GM19351 (cell line): ENCODE results near the gene POLR2L.

Experiments
- ATAC-seq: cut with Tn5 transposase; IDR thresholded peaks from one replicate; pipeline ENCODE4 v1.9.1; 2021; ENCODE audit warnings: mild to moderate bottlenecking, moderate library complexity; ENCODE audit not compliant: unreplicated experiment

POLR2L gene

GRCh38 chr11:839875-840617 lies 2.3 kb downstream of the POLR2L start:
- no peak for ATAC-seq

GRCh38 chr11:839280-839623 lies 3.1 kb downstream of the POLR2L start:
- ATAC-seq, result no peak

- ATAC-seq, result no peak
Measured at GRCh38 chr11:838441-839279, 3.7 kb downstream of the POLR2L start.

- no peak for ATAC-seq
Measured at GRCh38 chr11:837990-838307, 4.4 kb downstream of the POLR2L start.

GRCh38 chr11:837189-837989 lies 4.9 kb downstream of the POLR2L start:
- ATAC-seq, result no peak

GRCh38 chr11:836700-837099 lies 5.6 kb downstream of the POLR2L start:
- no peak for ATAC-seq

GRCh38 chr11:836274-836673 lies 6.1 kb downstream of the POLR2L start:
- ATAC-seq, result no peak

- ATAC-seq, result no peak
Measured at GRCh38 chr11:834371-835316, 7.7 kb downstream of the POLR2L start.

- ATAC-seq, result no peak
Measured at GRCh38 chr11:833849-834311, 8.4 kb downstream of the POLR2L start.

GRCh38 chr11:833114-833791 lies 9.1 kb downstream of the POLR2L start:
- ATAC-seq, result peak; percentile 25

- ATAC-seq, result peak; percentile 38
Measured at GRCh38 chr11:832529-833113, 9.7 kb downstream of the POLR2L start, which contains the start of gene CD151. TSS of gene CD151 (plus strand) at chr11:832952. CDS start at chr11:836070, 3,118 bp downstream.

- ATAC-seq, result no peak
Measured at GRCh38 chr11:831961-832528, 10.3 kb downstream of the POLR2L start.

GRCh38 chr11:831118-831864 lies 11.0 kb downstream of the POLR2L start:
- ATAC-seq, result no peak

- peak; percentile 44 for ATAC-seq
Measured at GRCh38 chr11:830295-831117, 11.8 kb downstream of the POLR2L start.

GRCh38 chr11:829847-830294 lies 12.5 kb downstream of the POLR2L start:
- peak; percentile 4 for ATAC-seq

GRCh38 chr11:829176-829846 lies 13.0 kb downstream of the POLR2L start:
- ATAC-seq, result no peak
